H1 (cell line): ENCODE data around the gene REPS2. TPM values are rescaled to one million over a fixed set of nuclear protein-coding genes. Genes with fewer than 3 reads are reported as not detected.

Experiments
- CTCF ChIA-PET: fragments of 300-600 bp; sonication (Branson Sonifier 250); formaldehyde crosslinking; loops from one replicate; lab custom pipeline; 2021; ENCODE audit not compliant: partially characterized antibody; lab: Charles Lee
- POLR2A ChIA-PET: fragments of 300-600 bp; sonication (Branson Sonifier 250); formaldehyde crosslinking; loops from one replicate; lab custom pipeline; 2021; ENCODE audit warnings: inconsistent platforms; ENCODE audit not compliant: partially characterized antibody; lab: Charles Lee
- DNase-seq, 2 experiments: peaks; one replicate each; pipeline versions ENCODE4 v3.0.0 to v3.0.0-alpha.2; 2010 to 2022; ENCODE audit warnings: low spot score in 2 of 2, low read depth in 1 of 2, mixed read lengths in 1 of 2
- FAIRE-seq: peaks from 2 replicates; lab custom pipeline; 2011; peaks lifted over from hg19 to GRCh38; lab: Jason Lieb, UNC
- H2AFZ ChIP-seq: 2 replicates; pipeline ENCODE4 v1.8.1; 2012; ENCODE audit warnings: low read length, inconsistent platforms
- H2AK5ac ChIP-seq: 2 replicates; pipeline ENCODE4 v1.6.1; 2013; ENCODE audit warnings: low read depth, low read length
- H2BK120ac ChIP-seq: replicated peaks from 2 replicates; pipeline ENCODE3; 2013; ENCODE audit warnings: low read depth, low read length, inconsistent platforms
- H2BK12ac ChIP-seq: 2 replicates; pipeline ENCODE4 v1.6.1; 2013; ENCODE audit warnings: low read depth, low read length
- H2BK15ac ChIP-seq: 2 replicates; pipeline ENCODE4 v1.6.1; 2013; ENCODE audit warnings: low read length
- H2BK20ac ChIP-seq: 2 replicates; pipeline ENCODE4 v1.6.1; 2013; ENCODE audit warnings: low read length
- H2BK5ac ChIP-seq: 2 replicates; pipeline ENCODE4 v1.6.1; 2013; ENCODE audit warnings: low read depth, low read length
- H3K14ac ChIP-seq: 2 replicates; pipeline ENCODE4 v1.6.1; 2013; ENCODE audit warnings: inconsistent platforms; ENCODE audit not compliant: insufficient read length
- H3K18ac ChIP-seq: 2 replicates; pipeline ENCODE4 v1.6.1; 2013; ENCODE audit warnings: low read length; ENCODE audit errors: extremely low read depth
- H3K23ac ChIP-seq: 2 replicates; pipeline ENCODE4 v1.6.1; 2013; ENCODE audit warnings: inconsistent platforms; ENCODE audit not compliant: insufficient read length
- H3K23me2 ChIP-seq: 2 replicates; pipeline ENCODE4 v1.6.1; 2013; ENCODE audit warnings: low read depth, low read length
- H3K27ac ChIP-seq: 2 replicates; pipeline ENCODE4 v1.6.1; 2011; ENCODE audit warnings: low read depth, low read length, inconsistent platforms
- H3K27me3 ChIP-seq, 4 experiments: replicated peaks in 1 of 4; 1 replicate in 1 of 4; 2 replicates in 3 of 4; pipeline versions ENCODE4 v1.6.1 to v1.8.1; 2011 to 2013; ENCODE audit warnings: low read length in 3 of 4, mild to moderate bottlenecking in 3 of 4, inconsistent platforms in 2 of 4, mixed read lengths in 2 of 4, moderate library complexity in 1 of 4; ENCODE audit not compliant: control insufficient read depth in 3 of 4, insufficient read depth in 3 of 4; ENCODE audit errors: extremely low read depth in 1 of 4
- H3K36me3 ChIP-seq, 4 experiments: 2 replicates each; pipeline versions ENCODE4 v1.6.1 to v1.8.1; 2011 to 2013; ENCODE audit warnings: mild to moderate bottlenecking in 4 of 4, low read length in 3 of 4, moderate library complexity in 2 of 4, control low read depth in 1 of 4, inconsistent platforms in 1 of 4; ENCODE audit not compliant: insufficient read depth in 4 of 4, control insufficient read depth in 2 of 4
- H3K4ac ChIP-seq: replicated peaks from 2 replicates; pipeline ENCODE3; 2013; ENCODE audit warnings: low read length, low read depth, mixed read lengths, inconsistent platforms; ENCODE audit not compliant: insufficient read length
- H3K4me1 ChIP-seq, 4 experiments: replicated peaks in 1 of 4; 1 replicate in 1 of 4; 2 replicates in 3 of 4; pipeline versions ENCODE4 v1.6.1 to v1.8.1; 2011 to 2013; ENCODE audit warnings: low read length in 3 of 4, inconsistent platforms in 2 of 4, mixed read lengths in 1 of 4; ENCODE audit not compliant: insufficient read depth in 4 of 4, control insufficient read depth in 3 of 4
- H3K4me2 ChIP-seq, 2 experiments: 2 replicates each; pipeline versions ENCODE4 v1.6.1 to v1.8.1; 2011 to 2013; ENCODE audit warnings: low read depth in 2 of 2, low read length in 2 of 2, control low read depth in 1 of 2, inconsistent platforms in 1 of 2, mild to moderate bottlenecking in 1 of 2; ENCODE audit not compliant: insufficient read depth in 1 of 2
- H3K4me3 ChIP-seq, 4 experiments: fragments of 200-600, 300-600 bp in 1 of 4; sonication (generic), shearing (Covaris generic), sonication (Bioruptor Twin) in 1 of 4; 2 replicates each; pipeline versions ENCODE4 v1.5.1 to v1.8.1; 2011 to 2016; ENCODE audit warnings: low read length in 4 of 4, low read depth in 3 of 4, control low read depth in 2 of 4, inconsistent platforms in 2 of 4, mild to moderate bottlenecking in 2 of 4, mixed read lengths in 1 of 4, moderate library complexity in 1 of 4; ENCODE audit not compliant: insufficient read depth in 2 of 4; ENCODE audit errors: extremely low read depth in 1 of 4
- H3K56ac ChIP-seq: replicated peaks from 2 replicates; pipeline ENCODE3; 2013; ENCODE audit warnings: low read depth, mild to moderate bottlenecking, mixed read lengths, low read length, inconsistent platforms; ENCODE audit not compliant: insufficient read length
- H3K79me1 ChIP-seq: 2 replicates; pipeline ENCODE4 v1.6.1; 2013; ENCODE audit warnings: low read depth, low read length, control low read depth
- H3K79me2 ChIP-seq, 2 experiments: 2 replicates each; pipeline versions ENCODE4 v1.6.1 to v1.8.1; 2012 to 2013; ENCODE audit warnings: low read length in 2 of 2, mild to moderate bottlenecking in 2 of 2, inconsistent platforms in 1 of 2; ENCODE audit not compliant: insufficient read depth in 2 of 2, control insufficient read depth in 1 of 2
- H3K9ac ChIP-seq, 4 experiments: replicated peaks in 1 of 4; 1 replicate in 1 of 4; 2 replicates in 3 of 4; pipeline versions ENCODE4 v1.6.1 to v1.8.1; 2011 to 2013; ENCODE audit warnings: low read depth in 3 of 4, low read length in 3 of 4, control low read depth in 2 of 4, mild to moderate bottlenecking in 2 of 4, moderate library complexity in 2 of 4, inconsistent platforms in 1 of 4; ENCODE audit errors: extremely low read depth in 1 of 4
- H3K9me3 ChIP-seq, 2 experiments: 2 replicates each; pipeline versions ENCODE4 v1.6.1 to v1.8.1; 2012 to 2013; ENCODE audit warnings: mild to moderate bottlenecking in 2 of 2, moderate library complexity in 2 of 2, control low read depth in 1 of 2, inconsistent platforms in 1 of 2, low read depth in 1 of 2, low read length in 1 of 2, mixed read lengths in 1 of 2; ENCODE audit not compliant: insufficient read depth in 2 of 2
- H4K20me1 ChIP-seq, 2 experiments: replicated peaks in 1 of 2; 2 replicates each; pipeline versions ENCODE3 to v1.8.1; 2011 to 2013; ENCODE audit warnings: inconsistent platforms in 2 of 2, low read length in 2 of 2, mild to moderate bottlenecking in 1 of 2; ENCODE audit not compliant: insufficient read depth in 2 of 2, control insufficient read depth in 1 of 2
- H4K5ac ChIP-seq: 2 replicates; pipeline ENCODE4 v1.6.1; 2013; ENCODE audit warnings: low read length, low read depth, mixed read lengths, inconsistent platforms; ENCODE audit not compliant: insufficient read length
- H4K8ac ChIP-seq: 2 replicates; pipeline ENCODE4 v1.8.0; 2013; ENCODE audit warnings: mild to moderate bottlenecking, moderate library complexity, low read length, inconsistent platforms; ENCODE audit not compliant: insufficient read depth; ENCODE audit errors: extremely low read depth
- H4K91ac ChIP-seq: replicated peaks from 2 replicates; pipeline ENCODE3; 2013; ENCODE audit warnings: low read length, mixed read lengths, inconsistent platforms; ENCODE audit not compliant: insufficient read length
- ZNF274 ChIP-seq: IDR thresholded peaks from 2 replicates; pipeline ENCODE4 v1.7.0; 2012; ENCODE audit warnings: low read length, borderline replicate concordance; ENCODE audit errors: extremely low read depth
- WGBS, 2 experiments: shearing (Covaris generic) in 1 of 2; methylation state at CpG; one replicate each; pipeline versions ENCODE4 v1.1.6 to v1.1.7; 2013 to 2015; ENCODE audit warnings: low lambda C conversion rate in 2 of 2, mixed read lengths in 2 of 2, inconsistent platforms in 1 of 2, low coverage in 1 of 2, missing lambda C conversion rate in 1 of 2; ENCODE audit not compliant: insufficient replicate concordance in 2 of 2, insufficient coverage in 1 of 2, insufficient read length in 1 of 2; ENCODE audit errors: extremely low coverage in 1 of 2, missing lambda C conversion rate in 1 of 2; 5-methylcytosine and 5-hydroxymethylcytosine counted together
- polyA plus RNA-seq, 7 experiments: library from polyadenylated mRNA; depleted of rRNA in 3 of 7; stranded (reverse) in 5 of 7; unstranded in 2 of 7; fragments of >200 nt in 5 of 7; fragments of 200-250 nt in 2 of 7; gene quantifications; 1 replicate in 5 of 7; 2 replicates in 1 of 7; 4 replicates in 1 of 7; pipeline versions ENCODE4 v1.2.1 to v1.2.3, GENCODE V29; 2011 to 2013; ENCODE audit warnings: missing spikeins in 2 of 7, mixed read lengths in 2 of 7
- total RNA-seq: library from RNA; stranded (reverse); fragmentation: NEBNext Ultra II Directional; extraction: Animal tissue kit (Norgen Biotek cat#: 25700); gene quantifications from 2 replicates; pipeline ENCODE4 v1.2.1, GENCODE V29; 2021

The REPS2 gene
- total and polyA plus RNA-seq, 2 of the 8 experiments (the other 6 are each of a cell fraction or from before 2014, with no cell fraction given), result 0.79 to 4.3 TPM

- no peak overlapping the region for H2BK20ac ChIP-seq
- no peak overlapping the region for H3K9ac ChIP-seq
- no peak overlapping the region for H2BK5ac ChIP-seq
- H2AFZ ChIP-seq, result no peak overlapping the region
- no peaks in the 10 kb centered on the region for H3K36me3 ChIP-seq
- H2BK15ac ChIP-seq, result no peak overlapping the region
- TF ChIP-seq ZNF274, result no peak
- TF ChIP-seq, all 59 proteins: peak for 0
- Histone ChIP-seq H3K23ac (no peak overlapping the region), H3K4me1 (peaks cover 0 to 4% (median 0%) of the 10 kb centered on the region in 4 experiments; a peak in 3 of 7 replicates), H3K79me2 (no peaks in the 10 kb centered on the region), H3K27me3 (no peaks in the 10 kb centered on the region), H4K5ac (no peak overlapping the region), H3K14ac (no peak overlapping the region), H4K91ac (no peak overlapping the region), H3K4me3 (no peak overlapping the region), H3K23me2 (no peaks in the 10 kb centered on the region), H2BK120ac (no peak overlapping the region), H3K18ac (no peak overlapping the region), H3K56ac (no peak overlapping the region), H3K4me2 (no peak overlapping the region), H2BK12ac (no peak overlapping the region), H3K79me1 (no peaks in the 10 kb centered on the region), H3K9me3 (0 out of 4 replicates have a peak, but pooled peaks cover 0 to 4% of the 10 kb centered on the region in 2 experiments), H4K20me1 (no peaks in the 10 kb centered on the region), H2AK5ac (no peak overlapping the region), H3K27ac (no peak overlapping the region), H3K4ac (no peak overlapping the region), H4K8ac (no peak overlapping the region)
- DNase-seq (no peak), FAIRE-seq (no peak)
- POLR2A ChIA-PET, result no interaction called here
- CTCF ChIA-PET, result interaction anchor here (1.3 kb wide), 1 partner anchor 112 kb away, joined by 3 read pairs; no protein-coding TSS in a partner anchor
- no CpG with 5 or more reads among the region's 3 CpGs for WGBS, 2 experiments
Measured at GRCh38 chrX:16934185-16934584, 12.3 kb upstream of the REPS2 start.
